Muscle layer of duodenum (tissue), 2 donors: ENCODE results near the gene NUPR1.
"Not testable (repeated sequence)": the region's sequence is repeated elsewhere in the genome, so short reads cannot be mapped to it uniquely, and the experiment has no call there.

Experiments used
- H3K27ac ChIP-seq: one replicate; pipeline ENCODE4 v1.7.0; 2013; ENCODE audit warnings: mild to moderate bottlenecking, low read length
- H3K27me3 ChIP-seq: one replicate; pipeline ENCODE4 v1.7.0; 2013; ENCODE audit warnings: low read depth, mild to moderate bottlenecking, control low read depth, low read length
- H3K36me3 ChIP-seq, 2 donors: one replicate each; pipeline ENCODE4 v1.7.0; 2013; ENCODE audit warnings: low read length in 2 of 2, control low read depth in 1 of 2, mild to moderate bottlenecking in 1 of 2; ENCODE audit not compliant: insufficient read depth in 2 of 2, control insufficient read depth in 1 of 2
- H3K4me1 ChIP-seq, 2 donors: one replicate each; pipeline ENCODE4 v1.7.0; 2013; ENCODE audit warnings: low read length in 2 of 2, mild to moderate bottlenecking in 2 of 2, control low read depth in 1 of 2, moderate library complexity in 1 of 2; ENCODE audit not compliant: insufficient read depth in 2 of 2, control insufficient read depth in 1 of 2
- H3K4me3 ChIP-seq, 2 donors: one replicate each; pipeline ENCODE4 v1.7.0; 2013; ENCODE audit warnings: low read length in 2 of 2, low read depth in 1 of 2, mild to moderate bottlenecking in 1 of 2
- H3K9me3 ChIP-seq, 2 donors: one replicate each; pipeline ENCODE4 v1.7.0; 2013; ENCODE audit warnings: low read length in 2 of 2, control low read depth in 1 of 2, mild to moderate bottlenecking in 1 of 2; ENCODE audit not compliant: control insufficient read depth in 1 of 2
- donor health status: healthy.

The NUPR1 gene

GRCh38 chr16:28537964-28538732, 626 bp downstream of the NUPR1 start:
- Histone ChIP-seq H3K9me3 (no peaks in the 10 kb centered on the region), H3K4me1 (peaks cover 0 to 17% of the 10 kb centered on the region in 2 donors), H3K36me3 (peaks cover 0 to 12% of the 10 kb centered on the region in 2 donors), H3K4me3 (peak overlapping the region; percentile 62 to 80), H3K27me3 (no peaks in the 10 kb centered on the region), H3K27ac (peak overlapping the region; percentile 83)

- Histone ChIP-seq H3K4me3 (peak overlapping the region; percentile 62 to 80), H3K27me3 (no peaks in the 10 kb centered on the region), H3K9me3 (no peaks in the 10 kb centered on the region), H3K36me3 (peaks cover 0 to 12% of the 10 kb centered on the region in 2 donors), H3K27ac (no peak overlapping the region), H3K4me1 (peaks cover 0 to 17% of the 10 kb centered on the region in 2 donors)
Measured at GRCh38 chr16:28537076-28537475, 1.7 kb downstream of the NUPR1 start.

GRCh38 chr16:28534542-28535373, 4.0 kb downstream of the NUPR1 start:
- Histone ChIP-seq H3K9me3 (no peaks in the 10 kb centered on the region), H3K4me3 (no peak overlapping the region), H3K36me3 (peaks cover 0 to 12% of the 10 kb centered on the region in 2 donors), H3K4me1 (peaks cover 0 to 17% of the 10 kb centered on the region in 2 donors), H3K27ac (peak overlapping the region; percentile 8), H3K27me3 (no peaks in the 10 kb centered on the region)

GRCh38 chr16:28532940-28533647, 5.7 kb downstream of the NUPR1 start:
- no peak overlapping the region for H3K4me3 ChIP-seq
- H3K9me3 ChIP-seq = no peaks in the 10 kb centered on the region
- no peaks in the 10 kb centered on the region for H3K27me3 ChIP-seq
- peaks cover 0 to 12% of the 10 kb centered on the region in 2 donors for H3K36me3 ChIP-seq
- peaks cover 0 to 17% of the 10 kb centered on the region in 2 donors for H3K4me1 ChIP-seq
- H3K27ac ChIP-seq = no peak overlapping the region

GRCh38 chr16:28531777-28532744, 6.7 kb downstream of the NUPR1 start:
- Histone ChIP-seq H3K4me1 (peaks cover 2 to 7% of the 10 kb centered on the region in 2 donors), H3K4me3 (no peak overlapping the region), H3K9me3 (no peaks in the 10 kb centered on the region), H3K27me3 (no peaks in the 10 kb centered on the region), H3K27ac (no peak overlapping the region), H3K36me3 (peaks cover 0 to 12% of the 10 kb centered on the region in 2 donors)

GRCh38 chr16:28529124-28529523, 9.7 kb downstream of the NUPR1 start:
- Histone ChIP-seq H3K36me3 (peaks cover 0 to 1% of the 10 kb centered on the region in 2 donors), H3K9me3 (no peaks in the 10 kb centered on the region), H3K27ac (no peak overlapping the region), H3K4me3 (no peak overlapping the region), H3K4me1 (peaks cover 4 to 5% of the 10 kb centered on the region in 2 donors), H3K27me3 (no peaks in the 10 kb centered on the region)

- H3K27me3 ChIP-seq = no peaks in the 10 kb centered on the region
- peaks cover 4 to 5% of the 10 kb centered on the region in 2 donors for H3K4me1 ChIP-seq
- no peak overlapping the region for H3K4me3 ChIP-seq
- H3K36me3 ChIP-seq = no peaks in the 10 kb centered on the region
- no peaks in the 10 kb centered on the region for H3K9me3 ChIP-seq
- H3K27ac ChIP-seq = no peak overlapping the region
Measured at GRCh38 chr16:28528463-28528867, 10.3 kb downstream of the NUPR1 start.

GRCh38 chr16:28527985-28528384, 10.8 kb downstream of the NUPR1 start:
- Histone ChIP-seq H3K27me3 (no peaks in the 10 kb centered on the region), H3K27ac (no peak overlapping the region), H3K4me1 (peaks cover 4 to 5% of the 10 kb centered on the region in 2 donors)

GRCh38 chr16:28527100-28527785, 11.5 kb downstream of the NUPR1 start:
- not testable (repeated sequence) for H3K4me1 ChIP-seq, H3K36me3 ChIP-seq, H3K9me3 ChIP-seq, H3K4me3 ChIP-seq, H3K27ac ChIP-seq, H3K27me3 ChIP-seq

More at GRCh38 chr16:28527985-28528384, 10.8 kb downstream of the NUPR1 start:
- H3K9me3 ChIP-seq = no peaks in the 10 kb centered on the region
- no peaks in the 10 kb centered on the region for H3K36me3 ChIP-seq
- no peak overlapping the region for H3K4me3 ChIP-seq
